Fibroblast of villous mesenchyme (primary cell): ENCODE data around the gene ZNF783. TPM values are rescaled to one million over a fixed set of nuclear protein-coding genes. Genes with fewer than 3 reads are reported as not detected.

Experiments
- DNase-seq: peaks from one replicate; pipeline ENCODE4 v3.0.0-alpha.2; 2010; ENCODE audit warnings: low read depth
- H3K4me3 ChIP-seq: 2 replicates; pipeline ENCODE4 v1.5.1; 2011; ENCODE audit warnings: low read depth, mild to moderate bottlenecking, low read length
- total RNA-seq: library from RNA; depleted of rRNA; stranded (reverse); fragments of >200 nt; gene quantifications from 2 replicates; pipeline ENCODE4 v1.2.3, GENCODE V29; 2012
- TF ChIP-seq, protein P1 (sequence below): IDR thresholded peaks from 2 replicates; pipeline ENCODE4 v1.5.1; 2012; ENCODE audit warnings: low read depth, mild to moderate bottlenecking, low read length; ENCODE audit not compliant: insufficient read depth

ZNF783 gene
- total RNA-seq = 8.6 and 9.0 TPM in 2 replicates

DNA sequence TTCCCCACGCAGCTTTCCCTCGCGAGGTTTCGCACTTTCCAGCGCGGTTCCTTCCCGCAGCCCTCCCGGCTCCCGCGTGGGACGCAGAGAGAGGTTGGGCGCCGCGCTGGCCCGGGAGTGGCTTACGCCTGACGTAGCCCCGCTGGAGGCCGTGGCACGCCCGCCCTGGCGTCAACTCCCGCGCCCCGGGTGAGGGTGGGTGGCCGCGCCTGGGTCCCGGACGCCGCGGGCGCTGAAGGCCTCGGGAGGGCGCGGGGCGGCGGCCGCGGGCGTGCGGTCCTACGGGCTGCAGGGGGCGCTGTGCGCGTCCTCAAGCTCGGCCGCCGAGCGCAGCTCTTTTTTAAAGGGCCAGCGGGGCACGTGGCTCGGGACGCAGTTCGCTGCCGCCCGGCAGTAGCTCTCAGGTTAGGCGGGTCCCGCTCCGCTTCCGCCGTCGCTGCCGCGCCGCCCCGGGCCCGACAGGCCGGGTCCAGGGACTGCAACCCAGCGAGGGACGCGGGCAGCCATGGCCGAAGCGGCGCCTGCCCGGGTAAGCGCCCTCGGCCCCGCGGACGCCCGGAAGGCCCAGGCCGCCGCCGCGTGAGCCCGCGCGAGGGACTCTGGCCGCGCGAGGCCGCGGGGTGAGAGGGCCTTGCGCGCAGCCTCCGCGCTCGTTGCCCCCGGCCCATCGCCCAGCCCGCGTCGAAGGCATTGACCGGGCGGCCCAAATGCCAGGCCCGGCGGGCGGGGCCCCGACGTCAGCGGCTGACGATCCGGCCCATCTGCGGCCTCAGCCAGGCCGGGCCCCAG, at the start of gene ZNF783:
Gene ZNF783 (plus strand): TSS at position 368 of the 789 bp plus-strand sequence. CDS start 138 bp downstream, at position 506.
- peak; percentile 93 for DNase-seq
- TF ChIP-seq, protein P1, sequence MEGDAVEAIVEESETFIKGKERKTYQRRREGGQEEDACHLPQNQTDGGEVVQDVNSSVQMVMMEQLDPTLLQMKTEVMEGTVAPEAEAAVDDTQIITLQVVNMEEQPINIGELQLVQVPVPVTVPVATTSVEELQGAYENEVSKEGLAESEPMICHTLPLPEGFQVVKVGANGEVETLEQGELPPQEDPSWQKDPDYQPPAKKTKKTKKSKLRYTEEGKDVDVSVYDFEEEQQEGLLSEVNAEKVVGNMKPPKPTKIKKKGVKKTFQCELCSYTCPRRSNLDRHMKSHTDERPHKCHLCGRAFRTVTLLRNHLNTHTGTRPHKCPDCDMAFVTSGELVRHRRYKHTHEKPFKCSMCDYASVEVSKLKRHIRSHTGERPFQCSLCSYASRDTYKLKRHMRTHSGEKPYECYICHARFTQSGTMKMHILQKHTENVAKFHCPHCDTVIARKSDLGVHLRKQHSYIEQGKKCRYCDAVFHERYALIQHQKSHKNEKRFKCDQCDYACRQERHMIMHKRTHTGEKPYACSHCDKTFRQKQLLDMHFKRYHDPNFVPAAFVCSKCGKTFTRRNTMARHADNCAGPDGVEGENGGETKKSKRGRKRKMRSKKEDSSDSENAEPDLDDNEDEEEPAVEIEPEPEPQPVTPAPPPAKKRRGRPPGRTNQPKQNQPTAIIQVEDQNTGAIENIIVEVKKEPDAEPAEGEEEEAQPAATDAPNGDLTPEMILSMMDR = peak; percentile 63
- peak within 1 kb of the TSS; percentile 63 for H3K4me3 ChIP-seq

DNA sequence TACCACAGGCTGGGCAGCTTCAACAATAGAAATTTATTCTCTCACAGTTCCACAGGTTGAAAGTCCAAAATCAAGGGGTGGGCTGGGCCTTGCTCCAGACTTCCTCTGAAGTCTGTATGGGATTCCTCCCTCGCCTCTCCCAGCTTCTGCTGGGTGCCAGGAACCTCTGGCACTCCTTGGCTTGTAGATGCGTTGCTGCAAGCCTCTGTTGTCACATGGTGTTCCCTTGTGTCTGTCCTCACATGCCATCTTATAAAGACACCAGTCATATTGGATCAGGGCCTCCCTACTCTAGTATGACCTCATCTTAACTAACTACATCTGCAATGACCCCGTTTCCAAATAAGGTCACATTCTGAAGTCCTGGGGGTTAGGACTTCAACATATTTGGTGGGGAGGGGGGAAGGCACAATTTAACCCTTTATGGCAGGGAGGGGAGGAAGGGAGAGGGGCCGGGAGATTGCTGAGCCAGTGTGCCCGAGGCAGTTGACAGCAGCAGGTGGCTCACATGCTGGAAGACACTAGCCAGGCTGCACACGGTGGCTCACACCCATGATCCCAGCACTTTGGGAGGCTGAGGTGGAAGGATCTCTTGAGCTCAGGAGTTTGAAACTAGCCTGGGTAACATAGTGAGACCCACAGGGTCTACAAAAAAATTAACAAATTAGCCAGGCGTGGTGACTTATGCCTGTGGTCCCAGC, 47.8 kb upstream of the ZNF783 start:
- TF ChIP-seq, protein P1 = no peak
- no peak overlapping the region for H3K4me3 ChIP-seq
- DNase-seq = no peak

DNA sequence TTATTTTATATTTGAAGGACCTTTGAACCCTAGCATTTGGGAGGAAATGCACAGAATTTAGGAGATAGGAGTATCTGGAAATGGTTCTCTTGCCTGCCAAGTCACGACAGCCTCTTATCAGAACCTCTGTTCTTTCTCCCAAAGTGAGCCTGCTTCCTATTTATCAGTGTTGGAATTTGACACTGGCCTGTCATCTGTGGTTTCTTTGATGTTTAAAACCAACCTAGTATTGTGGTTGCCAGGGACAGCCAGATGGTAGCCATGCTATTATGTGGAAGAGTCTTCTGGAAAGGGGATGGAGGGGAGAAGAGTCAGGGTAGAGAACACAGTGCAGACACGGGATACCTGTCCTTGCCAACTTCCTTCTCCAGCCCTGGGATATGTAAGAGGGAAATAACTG, 45.6 kb upstream of the ZNF783 start:
- TF ChIP-seq, protein P1 = no peak
- no peak for DNase-seq
- no peak overlapping the region for H3K4me3 ChIP-seq

DNA sequence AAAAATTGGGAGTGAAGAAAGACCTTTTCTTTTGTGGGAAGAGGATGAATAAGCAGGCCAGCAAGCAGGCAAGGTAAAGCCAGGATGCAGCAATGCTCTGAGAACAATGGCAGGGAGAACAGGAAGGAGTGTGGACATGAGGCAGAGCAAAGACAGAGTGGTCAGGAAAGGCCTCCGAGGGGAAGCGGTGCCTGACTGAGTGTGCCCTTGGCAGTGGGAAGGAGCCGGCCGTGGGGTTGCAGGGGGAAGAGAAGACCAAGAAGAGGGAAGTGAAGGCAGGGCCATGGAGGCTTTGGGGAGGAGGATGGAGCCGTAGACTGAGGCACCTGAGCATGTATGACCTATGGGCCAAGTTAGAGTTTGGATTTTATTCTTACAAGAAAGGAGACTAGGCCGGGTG, 44.4 kb upstream of the ZNF783 start:
- no peak overlapping the region for H3K4me3 ChIP-seq
- no peak for DNase-seq
- TF ChIP-seq, protein P1 = no peak

DNA sequence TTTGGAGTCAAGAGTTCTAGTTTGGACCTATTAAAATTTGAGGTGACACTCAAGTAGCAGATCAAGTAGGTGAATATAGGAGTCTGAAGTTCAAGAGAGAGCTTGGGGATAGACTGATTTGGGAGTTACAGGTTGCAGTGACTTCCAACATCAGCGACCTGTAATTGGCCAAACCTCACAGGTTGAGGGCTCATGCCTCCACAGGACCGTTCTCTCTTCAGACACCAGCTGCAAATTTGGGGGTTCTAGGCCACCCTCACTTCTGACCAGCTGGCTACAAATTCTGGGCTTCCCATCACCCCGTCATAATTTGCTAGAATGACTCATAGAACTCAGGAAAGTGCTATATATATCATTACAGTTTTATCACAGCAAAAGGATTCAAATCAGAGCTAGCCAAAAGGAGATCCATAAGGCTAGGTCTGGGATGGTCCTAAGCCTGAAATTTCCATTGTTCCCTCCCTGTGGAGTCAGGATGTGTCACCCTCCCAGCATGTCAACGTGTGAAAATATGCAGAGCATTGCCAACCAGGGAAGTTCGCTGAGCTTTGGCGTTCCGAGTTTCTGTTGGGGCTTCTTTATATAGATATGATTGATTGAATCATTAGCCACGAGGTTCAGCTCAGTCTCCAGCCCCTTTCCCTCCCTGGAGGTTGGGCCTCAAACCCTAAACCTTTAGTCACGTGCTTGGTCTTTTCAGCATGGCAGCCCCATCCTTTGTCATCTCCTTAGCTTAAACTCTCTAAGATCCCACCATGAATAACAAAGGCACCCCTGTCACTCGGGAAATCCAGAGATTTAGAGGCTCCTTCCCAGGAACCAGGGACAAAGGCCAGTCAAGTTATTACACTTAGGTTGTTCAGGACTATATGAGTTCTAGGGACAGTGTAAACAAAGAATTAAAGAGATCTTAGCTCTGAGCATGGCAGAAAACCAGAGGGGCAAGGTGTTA, 43.3 kb upstream of the ZNF783 start:
- no peak for DNase-seq
- no peak overlapping the region for H3K4me3 ChIP-seq
- TF ChIP-seq, protein P1 = no peak

DNA sequence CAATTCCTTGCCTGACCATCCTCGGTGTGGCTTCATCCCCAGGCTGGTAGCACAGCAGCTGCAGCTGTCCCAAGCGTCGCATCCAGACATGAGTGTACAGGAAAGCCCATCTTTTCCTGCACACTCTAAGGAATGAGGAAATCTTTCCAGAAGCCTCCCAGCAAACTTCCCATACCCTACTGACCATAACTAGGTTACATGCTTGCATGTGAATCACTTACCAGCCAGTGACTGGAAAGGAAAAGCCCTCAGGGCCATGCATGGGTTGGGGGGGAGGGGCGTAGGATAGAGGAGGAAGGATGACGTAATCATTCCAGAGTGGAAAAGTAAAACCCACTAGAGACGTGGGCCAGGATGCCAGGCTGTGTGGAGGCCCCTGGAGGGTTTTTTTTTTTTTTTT, 41.5 kb upstream of the ZNF783 start:
- TF ChIP-seq, protein P1 = no peak
- H3K4me3 ChIP-seq = no peak overlapping the region
- DNase-seq = peak; percentile 57
